Measurements from ENCODE around the gene SSBP3.

DNA sequence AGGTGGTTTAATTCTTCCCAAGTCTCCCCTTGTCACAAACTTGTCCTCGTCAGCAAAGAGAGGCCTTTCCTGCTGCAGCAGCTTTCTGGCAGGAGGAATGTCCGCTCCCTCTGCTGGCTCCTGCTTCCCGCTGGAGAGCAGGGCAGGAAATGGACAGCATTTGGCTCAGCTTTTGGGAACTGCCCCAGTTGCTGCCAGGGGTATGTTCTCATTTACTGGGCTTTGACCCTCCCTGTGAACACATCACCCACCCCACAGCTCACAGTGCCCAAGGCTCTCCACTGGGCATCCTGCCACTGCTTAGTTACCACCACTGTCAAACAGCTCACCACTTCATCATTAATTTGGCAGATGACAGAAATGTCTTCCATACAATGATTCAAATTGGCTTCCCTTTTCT is 130.8 kb downstream of the SSBP3 start:
- TF ChIP-seq, protein P1, sequence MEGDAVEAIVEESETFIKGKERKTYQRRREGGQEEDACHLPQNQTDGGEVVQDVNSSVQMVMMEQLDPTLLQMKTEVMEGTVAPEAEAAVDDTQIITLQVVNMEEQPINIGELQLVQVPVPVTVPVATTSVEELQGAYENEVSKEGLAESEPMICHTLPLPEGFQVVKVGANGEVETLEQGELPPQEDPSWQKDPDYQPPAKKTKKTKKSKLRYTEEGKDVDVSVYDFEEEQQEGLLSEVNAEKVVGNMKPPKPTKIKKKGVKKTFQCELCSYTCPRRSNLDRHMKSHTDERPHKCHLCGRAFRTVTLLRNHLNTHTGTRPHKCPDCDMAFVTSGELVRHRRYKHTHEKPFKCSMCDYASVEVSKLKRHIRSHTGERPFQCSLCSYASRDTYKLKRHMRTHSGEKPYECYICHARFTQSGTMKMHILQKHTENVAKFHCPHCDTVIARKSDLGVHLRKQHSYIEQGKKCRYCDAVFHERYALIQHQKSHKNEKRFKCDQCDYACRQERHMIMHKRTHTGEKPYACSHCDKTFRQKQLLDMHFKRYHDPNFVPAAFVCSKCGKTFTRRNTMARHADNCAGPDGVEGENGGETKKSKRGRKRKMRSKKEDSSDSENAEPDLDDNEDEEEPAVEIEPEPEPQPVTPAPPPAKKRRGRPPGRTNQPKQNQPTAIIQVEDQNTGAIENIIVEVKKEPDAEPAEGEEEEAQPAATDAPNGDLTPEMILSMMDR (conservative IDR thresholded peaks at IDR 0.05; ENCODE audit: low read depth in 2 of 2) = peak in 1 of 2 experiments; percentile 28; a peak in 1 of 4 replicates
- TF ChIP-seq, protein P2, sequence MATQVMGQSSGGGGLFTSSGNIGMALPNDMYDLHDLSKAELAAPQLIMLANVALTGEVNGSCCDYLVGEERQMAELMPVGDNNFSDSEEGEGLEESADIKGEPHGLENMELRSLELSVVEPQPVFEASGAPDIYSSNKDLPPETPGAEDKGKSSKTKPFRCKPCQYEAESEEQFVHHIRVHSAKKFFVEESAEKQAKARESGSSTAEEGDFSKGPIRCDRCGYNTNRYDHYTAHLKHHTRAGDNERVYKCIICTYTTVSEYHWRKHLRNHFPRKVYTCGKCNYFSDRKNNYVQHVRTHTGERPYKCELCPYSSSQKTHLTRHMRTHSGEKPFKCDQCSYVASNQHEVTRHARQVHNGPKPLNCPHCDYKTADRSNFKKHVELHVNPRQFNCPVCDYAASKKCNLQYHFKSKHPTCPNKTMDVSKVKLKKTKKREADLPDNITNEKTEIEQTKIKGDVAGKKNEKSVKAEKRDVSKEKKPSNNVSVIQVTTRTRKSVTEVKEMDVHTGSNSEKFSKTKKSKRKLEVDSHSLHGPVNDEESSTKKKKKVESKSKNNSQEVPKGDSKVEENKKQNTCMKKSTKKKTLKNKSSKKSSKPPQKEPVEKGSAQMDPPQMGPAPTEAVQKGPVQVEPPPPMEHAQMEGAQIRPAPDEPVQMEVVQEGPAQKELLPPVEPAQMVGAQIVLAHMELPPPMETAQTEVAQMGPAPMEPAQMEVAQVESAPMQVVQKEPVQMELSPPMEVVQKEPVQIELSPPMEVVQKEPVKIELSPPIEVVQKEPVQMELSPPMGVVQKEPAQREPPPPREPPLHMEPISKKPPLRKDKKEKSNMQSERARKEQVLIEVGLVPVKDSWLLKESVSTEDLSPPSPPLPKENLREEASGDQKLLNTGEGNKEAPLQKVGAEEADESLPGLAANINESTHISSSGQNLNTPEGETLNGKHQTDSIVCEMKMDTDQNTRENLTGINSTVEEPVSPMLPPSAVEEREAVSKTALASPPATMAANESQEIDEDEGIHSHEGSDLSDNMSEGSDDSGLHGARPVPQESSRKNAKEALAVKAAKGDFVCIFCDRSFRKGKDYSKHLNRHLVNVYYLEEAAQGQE (IDR thresholded peaks at IDR 0.05; ENCODE audit: unreplicated experiment) = no peak
- no peak for TF ChIP-seq NANOG (IDR thresholded peaks at IDR 0.05; ENCODE audit: borderline replicate concordance)
